Measurements from ENCODE around the gene MAP7.

MAP7 gene

DNA sequence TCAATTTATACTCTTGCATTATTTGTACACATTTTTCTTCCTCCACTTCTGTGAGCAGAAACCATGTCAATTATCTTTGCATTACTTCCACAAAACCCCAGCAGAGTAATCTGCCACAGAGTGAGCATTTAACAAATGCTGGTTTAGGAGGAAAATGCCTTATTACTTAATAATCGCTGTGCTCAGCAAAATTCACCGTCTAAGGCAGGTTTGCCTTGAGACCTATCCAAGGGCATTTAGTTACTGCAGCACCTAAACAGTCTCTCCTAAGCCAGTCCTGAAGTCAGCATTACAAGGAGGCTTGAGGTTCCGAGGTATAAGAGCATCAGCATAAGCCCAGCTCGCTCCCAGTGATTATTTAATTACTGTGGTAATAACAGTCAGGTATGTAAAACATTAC, 28.3 kb downstream of the MAP7 start:
- in situ Hi-C loops (cut with MboI; ENCODE audit: low pct_unique_long_range_greater_than_20kb, low sequenced_read_pairs, unreplicated experiment) = no loop called here
- TF ChIP-seq, protein P1, sequence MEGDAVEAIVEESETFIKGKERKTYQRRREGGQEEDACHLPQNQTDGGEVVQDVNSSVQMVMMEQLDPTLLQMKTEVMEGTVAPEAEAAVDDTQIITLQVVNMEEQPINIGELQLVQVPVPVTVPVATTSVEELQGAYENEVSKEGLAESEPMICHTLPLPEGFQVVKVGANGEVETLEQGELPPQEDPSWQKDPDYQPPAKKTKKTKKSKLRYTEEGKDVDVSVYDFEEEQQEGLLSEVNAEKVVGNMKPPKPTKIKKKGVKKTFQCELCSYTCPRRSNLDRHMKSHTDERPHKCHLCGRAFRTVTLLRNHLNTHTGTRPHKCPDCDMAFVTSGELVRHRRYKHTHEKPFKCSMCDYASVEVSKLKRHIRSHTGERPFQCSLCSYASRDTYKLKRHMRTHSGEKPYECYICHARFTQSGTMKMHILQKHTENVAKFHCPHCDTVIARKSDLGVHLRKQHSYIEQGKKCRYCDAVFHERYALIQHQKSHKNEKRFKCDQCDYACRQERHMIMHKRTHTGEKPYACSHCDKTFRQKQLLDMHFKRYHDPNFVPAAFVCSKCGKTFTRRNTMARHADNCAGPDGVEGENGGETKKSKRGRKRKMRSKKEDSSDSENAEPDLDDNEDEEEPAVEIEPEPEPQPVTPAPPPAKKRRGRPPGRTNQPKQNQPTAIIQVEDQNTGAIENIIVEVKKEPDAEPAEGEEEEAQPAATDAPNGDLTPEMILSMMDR (IDR thresholded peaks at IDR 0.05; ENCODE audit: extremely low read depth, insufficient read depth, missing control alignments) = no peak
- DNase-seq (ENCODE audit: low spot score) = no peak

DNA sequence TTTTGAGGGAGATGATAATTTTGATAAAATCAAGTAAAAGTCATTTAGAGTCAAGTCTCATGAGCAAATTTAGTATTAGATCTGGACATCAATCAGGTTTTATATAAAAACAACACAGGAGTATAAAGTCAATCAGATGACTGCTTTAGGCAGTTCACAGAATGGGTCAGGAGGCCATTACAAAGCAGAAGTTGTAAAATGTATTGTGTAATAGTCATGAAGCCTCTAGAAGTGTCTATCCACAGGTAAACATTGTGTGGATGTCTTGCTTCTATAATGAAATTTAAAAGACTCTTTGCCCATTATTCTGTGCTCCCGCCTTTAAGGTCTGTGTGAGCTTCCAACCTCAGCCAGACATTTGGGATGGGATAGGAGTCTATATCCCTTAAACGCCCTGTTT, 28.8 kb downstream of the MAP7 start:
- DNase-seq (ENCODE audit: low spot score) = no peak
- TF ChIP-seq, protein P1 (IDR thresholded peaks at IDR 0.05; ENCODE audit: extremely low read depth, insufficient read depth, missing control alignments) = no peak
- in situ Hi-C loops (cut with MboI; ENCODE audit: low pct_unique_long_range_greater_than_20kb, low sequenced_read_pairs, unreplicated experiment) = no loop called here

- TF ChIP-seq, protein P1 (IDR thresholded peaks at IDR 0.05; ENCODE audit: extremely low read depth, insufficient read depth, missing control alignments) = no peak
- in situ Hi-C loops (cut with MboI; ENCODE audit: low pct_unique_long_range_greater_than_20kb, low sequenced_read_pairs, unreplicated experiment) = no loop called here
- DNase-seq (ENCODE audit: low spot score) = no peak
Observed at GRCh38 chr6:136520517-136520916, 29.7 kb downstream of the MAP7 start.

DNA sequence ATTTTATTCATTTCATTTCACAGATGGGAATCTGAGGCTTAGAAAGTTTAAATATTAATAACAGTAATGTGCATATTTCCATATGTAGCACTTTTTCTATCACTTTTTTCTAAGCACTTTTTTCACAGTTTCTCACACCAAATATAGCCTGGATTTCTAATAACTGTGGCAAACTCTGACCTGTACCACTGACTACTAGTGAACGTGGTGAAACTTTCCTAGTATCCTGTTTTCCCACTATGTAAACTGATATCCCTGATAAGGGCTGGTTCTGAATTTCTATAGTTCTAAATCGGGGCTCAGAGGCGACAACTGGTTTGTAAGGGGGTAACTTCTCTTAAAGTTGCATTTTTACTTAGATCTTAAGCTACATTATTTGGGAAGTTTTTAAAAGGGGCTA, 32.6 kb downstream of the MAP7 start:
- DNase-seq (ENCODE audit: low spot score) = no peak
- in situ Hi-C loops (cut with MboI; ENCODE audit: low pct_unique_long_range_greater_than_20kb, low sequenced_read_pairs, unreplicated experiment) = no loop called here
- TF ChIP-seq, protein P1 (IDR thresholded peaks at IDR 0.05; ENCODE audit: extremely low read depth, insufficient read depth, missing control alignments) = no peak

- TF ChIP-seq, protein P1 (IDR thresholded peaks at IDR 0.05; ENCODE audit: extremely low read depth, insufficient read depth, missing control alignments) = no peak
- no peak for DNase-seq (ENCODE audit: low spot score)
- in situ Hi-C loops (cut with MboI; ENCODE audit: low pct_unique_long_range_greater_than_20kb, low sequenced_read_pairs, unreplicated experiment) = no loop called here
Observed at GRCh38 chr6:136517002-136517401, 33.2 kb downstream of the MAP7 start.

DNA sequence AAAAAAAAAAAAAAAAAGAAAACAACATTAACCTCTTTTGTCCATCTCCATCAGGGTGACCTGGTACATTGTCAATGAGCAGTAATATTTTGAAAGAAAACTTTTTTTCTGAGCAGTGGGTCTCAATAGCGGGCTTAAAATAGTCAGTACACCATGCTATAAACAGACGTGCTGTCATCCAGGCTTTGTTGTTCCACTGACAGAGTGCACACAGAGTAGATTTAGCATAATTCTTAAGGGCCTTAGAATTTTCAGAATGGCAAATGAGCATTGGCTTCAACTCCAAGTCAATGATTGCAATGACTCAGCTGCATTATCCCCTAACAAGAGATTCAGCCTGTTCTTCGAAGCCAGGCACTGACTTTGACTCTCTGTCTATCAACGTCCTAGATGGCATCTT, 35.6 kb downstream of the MAP7 start:
- no peak for DNase-seq (ENCODE audit: low spot score)
- in situ Hi-C loops (cut with MboI; ENCODE audit: low pct_unique_long_range_greater_than_20kb, low sequenced_read_pairs, unreplicated experiment) = no loop called here
- TF ChIP-seq, protein P1 (IDR thresholded peaks at IDR 0.05; ENCODE audit: extremely low read depth, insufficient read depth, missing control alignments) = no peak

DNA sequence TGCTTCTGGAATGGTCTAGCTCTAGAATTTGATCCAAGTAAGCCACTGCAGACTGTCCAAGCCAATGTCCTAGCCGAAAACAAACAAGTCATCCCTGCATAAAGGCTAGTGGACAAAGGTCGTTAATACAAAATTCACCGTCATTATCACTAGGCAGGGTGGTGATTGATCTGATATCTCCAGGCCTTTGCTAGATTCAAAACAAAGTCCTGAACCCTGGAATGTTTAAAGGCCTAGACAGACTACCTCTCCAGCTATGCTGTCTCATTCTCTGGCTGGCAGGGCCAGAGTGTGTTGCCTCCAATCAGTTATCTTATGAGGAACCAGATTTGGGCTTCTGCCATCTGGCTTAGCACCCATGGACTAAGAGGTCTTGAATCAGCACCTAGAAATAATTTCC, 38.3 kb downstream of the MAP7 start:
- TF ChIP-seq, protein P1 (IDR thresholded peaks at IDR 0.05; ENCODE audit: extremely low read depth, insufficient read depth, missing control alignments) = no peak
- DNase-seq (ENCODE audit: low spot score) = no peak

More for the DNA sequence above, 38.3 kb downstream of the MAP7 start:
- in situ Hi-C loops (cut with MboI; ENCODE audit: low pct_unique_long_range_greater_than_20kb, low sequenced_read_pairs, unreplicated experiment) = no loop called here

Data from GM13977 (cell line).